ENCODE measurements around the gene SLCO2A1.

SLCO2A1 gene

DNA sequence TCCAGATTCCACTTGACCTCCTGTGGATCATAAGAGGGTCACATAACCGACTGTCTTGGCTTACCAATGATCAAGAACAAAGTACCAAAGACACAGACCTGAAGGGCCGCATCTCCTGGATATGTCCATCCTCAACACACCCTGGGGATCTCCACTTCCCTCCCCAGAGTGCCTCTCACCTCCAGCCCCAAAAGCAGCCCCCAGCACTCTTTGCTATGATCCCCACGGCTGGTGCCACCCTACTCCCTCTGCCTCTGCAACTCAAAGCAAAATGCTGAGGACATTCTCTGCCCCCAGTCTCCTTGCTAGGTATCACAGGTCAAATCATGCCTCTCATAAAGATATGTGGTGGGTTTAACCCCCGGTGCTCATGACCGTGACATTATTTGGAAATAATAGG, 32.7 kb downstream of the SLCO2A1 start:
- no peak for DNase-seq (ENCODE audit: low read depth, low spot score)
- Histone ChIP-seq H3K4me3 (no peak overlapping the region), H3K36me3 (ENCODE audit: insufficient read depth, low read length) (no peaks in the 10 kb centered on the region), H3K9ac (ENCODE audit: insufficient read length) (no peak overlapping the region), H3K27ac (no peak overlapping the region), H3K9me3 (ENCODE audit: low read depth, low read length) (no peaks in the 10 kb centered on the region)
- TF ChIP-seq FOXP2 (optimal IDR thresholded peaks at IDR 0.05; ENCODE audit: control extremely low read depth, extremely low read length, insufficient read depth) (no peak), POLR2AphosphoS5 (IDR thresholded peaks at IDR 0.05; ENCODE audit: borderline replicate concordance, low read depth, low read length) (no peak), EZH2 (IDR thresholded peaks at IDR 0.05) (no peak)

DNA sequence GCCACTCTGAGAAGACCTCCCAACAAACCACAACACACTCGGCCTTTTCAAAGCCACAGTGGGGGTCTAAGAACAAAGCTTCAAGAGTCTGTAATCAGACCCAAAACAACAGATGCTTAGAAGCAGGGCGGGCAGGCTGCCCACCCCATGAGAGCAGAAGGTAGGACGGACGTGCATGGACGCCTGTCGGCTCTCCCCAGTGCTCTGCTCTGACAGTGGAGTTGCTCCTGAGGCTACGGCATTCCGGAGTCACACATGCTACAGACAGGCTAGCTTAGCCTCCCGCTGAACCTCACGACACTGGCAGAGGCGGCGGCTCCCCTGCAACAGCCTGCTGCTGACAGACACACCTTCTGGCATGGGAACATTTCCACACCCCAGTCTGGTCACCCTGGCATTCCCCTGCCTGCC, 33.5 kb downstream of the SLCO2A1 start:
- Histone ChIP-seq H3K36me3 (ENCODE audit: insufficient read depth, low read length) (no peaks in the 10 kb centered on the region), H3K27ac (no peak overlapping the region), H3K9ac (ENCODE audit: insufficient read length) (no peak overlapping the region), H3K9me3 (ENCODE audit: low read depth, low read length) (no peaks in the 10 kb centered on the region), H3K4me3 (no peak overlapping the region)
- TF ChIP-seq FOXP2 (optimal IDR thresholded peaks at IDR 0.05; ENCODE audit: control extremely low read depth, extremely low read length, insufficient read depth): no peak
- no peak for TF ChIP-seq POLR2AphosphoS5 (IDR thresholded peaks at IDR 0.05; ENCODE audit: borderline replicate concordance, low read depth, low read length)
- no peak for TF ChIP-seq EZH2 (IDR thresholded peaks at IDR 0.05)
- no peak for DNase-seq (ENCODE audit: low read depth, low spot score)

DNA sequence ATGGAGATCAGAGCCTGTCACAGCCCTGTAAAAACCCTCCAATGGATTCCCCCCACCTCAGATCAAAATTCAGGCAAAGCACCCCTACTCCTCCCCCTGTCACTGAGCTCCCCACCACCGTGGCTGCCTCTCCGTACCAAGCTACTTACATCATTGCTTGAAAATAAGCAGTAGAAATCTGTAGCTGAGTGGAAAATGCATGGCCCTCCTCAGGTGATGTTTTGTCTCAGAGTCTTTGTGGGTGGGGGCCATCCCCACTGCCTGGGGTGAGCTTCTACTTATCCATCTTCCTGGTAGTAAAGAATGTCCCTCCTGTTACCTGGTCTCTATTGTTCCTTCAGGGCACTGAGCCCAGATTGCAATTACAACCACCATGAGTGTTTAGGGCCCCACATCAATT, 34.5 kb downstream of the SLCO2A1 start:
- Histone ChIP-seq H3K36me3 (ENCODE audit: insufficient read depth, low read length) (no peaks in the 10 kb centered on the region), H3K9ac (ENCODE audit: insufficient read length) (no peak overlapping the region), H3K27ac (no peak overlapping the region), H3K4me3 (no peak overlapping the region), H3K9me3 (ENCODE audit: low read depth, low read length) (no peaks in the 10 kb centered on the region)
- no peak for DNase-seq (ENCODE audit: low read depth, low spot score)
- TF ChIP-seq EZH2 (IDR thresholded peaks at IDR 0.05): no peak
- TF ChIP-seq FOXP2 (optimal IDR thresholded peaks at IDR 0.05; ENCODE audit: control extremely low read depth, extremely low read length, insufficient read depth): no peak
- no peak for TF ChIP-seq POLR2AphosphoS5 (IDR thresholded peaks at IDR 0.05; ENCODE audit: borderline replicate concordance, low read depth, low read length)

DNA sequence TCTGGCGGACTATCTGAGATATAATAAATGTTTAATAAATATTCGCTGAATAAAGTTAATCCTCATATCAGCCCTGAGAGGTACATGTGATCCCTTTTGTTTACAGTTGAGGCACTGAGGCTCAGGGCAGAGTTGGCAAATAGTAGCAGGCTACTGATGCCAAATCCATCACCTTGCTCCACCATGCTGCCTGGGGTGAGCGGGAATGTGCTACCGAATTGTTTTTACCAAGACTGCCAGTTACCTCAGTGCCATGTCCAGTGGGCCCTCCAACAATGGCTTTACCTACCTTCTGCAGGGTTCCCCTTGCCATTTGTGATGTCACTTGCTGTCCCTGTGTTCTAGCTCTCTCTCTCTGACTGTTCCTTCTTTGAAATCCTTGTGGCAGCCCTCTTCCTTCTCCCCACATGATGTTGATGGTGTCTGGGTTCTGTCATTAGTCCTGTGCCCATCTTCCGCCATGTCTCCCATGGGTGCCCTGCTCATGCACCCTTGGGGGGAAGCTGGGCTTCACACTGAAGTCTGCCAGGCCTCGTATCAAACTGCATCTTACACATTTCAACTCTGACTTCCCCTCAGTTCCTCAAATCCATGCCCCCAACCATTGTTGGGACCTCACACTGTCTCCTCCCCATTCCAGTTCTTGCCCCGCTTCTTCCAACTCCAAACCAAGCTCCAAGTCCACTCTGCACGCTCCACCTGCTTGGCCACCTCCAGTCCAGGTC, 35.4 kb downstream of the SLCO2A1 start:
- H3K27ac ChIP-seq: no peak overlapping the region
- H3K9me3 ChIP-seq (ENCODE audit: low read depth, low read length): no peaks in the 10 kb centered on the region
- no peak for DNase-seq (ENCODE audit: low read depth, low spot score)
- TF ChIP-seq FOXP2 (optimal IDR thresholded peaks at IDR 0.05; ENCODE audit: control extremely low read depth, extremely low read length, insufficient read depth) (no peak), EZH2 (IDR thresholded peaks at IDR 0.05) (no peak), POLR2AphosphoS5 (IDR thresholded peaks at IDR 0.05; ENCODE audit: borderline replicate concordance, low read depth, low read length) (no peak)
- no peak overlapping the region for H3K9ac ChIP-seq (ENCODE audit: insufficient read length)
- no peaks in the 10 kb centered on the region for H3K36me3 ChIP-seq (ENCODE audit: insufficient read depth, low read length)
- no peak overlapping the region for H3K4me3 ChIP-seq

DNA sequence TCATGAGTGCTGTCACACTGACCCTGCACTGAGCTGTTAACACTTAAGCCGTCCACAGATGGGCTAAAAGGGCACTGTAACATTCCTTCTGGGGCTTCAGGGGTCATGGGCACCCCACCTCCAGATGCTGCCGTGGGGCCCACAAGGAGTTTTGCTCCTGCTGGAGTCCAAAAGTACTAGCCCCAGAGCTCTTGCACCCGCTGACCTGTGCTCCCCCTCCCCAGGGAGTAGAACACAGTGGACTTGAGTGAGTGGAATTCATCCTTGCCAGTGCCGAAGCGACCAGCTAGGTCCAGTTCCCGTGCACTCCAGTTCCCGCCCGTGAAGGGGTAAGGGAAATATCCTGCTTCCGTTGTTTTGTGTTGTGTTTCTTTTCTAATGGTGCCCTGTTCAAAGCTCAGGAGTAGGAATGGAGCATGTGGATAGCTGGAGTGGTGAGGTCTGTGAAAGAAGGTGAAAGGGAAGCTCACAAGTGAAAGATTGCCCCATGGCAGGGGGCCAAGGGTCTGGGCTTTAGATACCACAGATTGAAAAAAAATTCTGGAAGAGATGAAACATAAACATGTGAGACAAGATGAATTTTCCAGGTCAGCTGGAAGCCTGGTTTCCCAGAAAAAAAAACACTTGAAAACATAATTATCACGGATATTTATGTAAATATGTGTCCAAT, 36.6 kb downstream of the SLCO2A1 start:
- no peaks in the 10 kb centered on the region for H3K36me3 ChIP-seq (ENCODE audit: insufficient read depth, low read length)
- no peak overlapping the region for H3K27ac ChIP-seq
- H3K9ac ChIP-seq (ENCODE audit: insufficient read length): no peak overlapping the region
- no peak for DNase-seq (ENCODE audit: low read depth, low spot score)
- TF ChIP-seq EZH2 (IDR thresholded peaks at IDR 0.05): no peak
- TF ChIP-seq POLR2AphosphoS5 (IDR thresholded peaks at IDR 0.05; ENCODE audit: borderline replicate concordance, low read depth, low read length): no peak
- no peak for TF ChIP-seq FOXP2 (optimal IDR thresholded peaks at IDR 0.05; ENCODE audit: control extremely low read depth, extremely low read length, insufficient read depth)
- no peak overlapping the region for H3K4me3 ChIP-seq
- H3K9me3 ChIP-seq (ENCODE audit: low read depth, low read length): no peaks in the 10 kb centered on the region

DNA sequence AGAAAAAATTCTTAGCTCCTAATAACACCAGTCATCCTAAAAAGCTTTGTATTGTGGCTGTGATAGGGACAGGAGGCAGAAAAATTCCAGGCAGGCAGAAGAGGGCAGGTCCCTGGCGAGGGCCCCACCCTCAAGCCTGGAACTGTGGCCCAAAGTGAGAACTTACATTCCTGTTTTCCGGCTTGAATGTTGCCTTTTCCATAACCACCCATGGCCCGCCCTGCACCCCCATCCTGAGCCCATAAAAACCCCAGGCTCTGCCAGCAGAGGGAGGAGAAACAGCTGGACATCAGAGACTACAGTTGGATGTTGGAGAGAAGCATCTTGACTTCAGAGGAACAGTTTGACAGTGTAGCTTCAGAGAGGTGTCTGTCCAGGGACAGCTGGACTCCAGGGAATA, 37.3 kb downstream of the SLCO2A1 start:
- DNase-seq (ENCODE audit: low read depth, low spot score): no peak
- TF ChIP-seq POLR2AphosphoS5 (IDR thresholded peaks at IDR 0.05; ENCODE audit: borderline replicate concordance, low read depth, low read length) (no peak), FOXP2 (optimal IDR thresholded peaks at IDR 0.05; ENCODE audit: control extremely low read depth, extremely low read length, insufficient read depth) (no peak), EZH2 (IDR thresholded peaks at IDR 0.05) (no peak)
- Histone ChIP-seq H3K9me3 (ENCODE audit: low read depth, low read length) (no peaks in the 10 kb centered on the region), H3K27ac (no peak overlapping the region), H3K9ac (ENCODE audit: insufficient read length) (no peak overlapping the region), H3K36me3 (ENCODE audit: insufficient read depth, low read length) (no peaks in the 10 kb centered on the region), H3K4me3 (no peak overlapping the region)

DNA sequence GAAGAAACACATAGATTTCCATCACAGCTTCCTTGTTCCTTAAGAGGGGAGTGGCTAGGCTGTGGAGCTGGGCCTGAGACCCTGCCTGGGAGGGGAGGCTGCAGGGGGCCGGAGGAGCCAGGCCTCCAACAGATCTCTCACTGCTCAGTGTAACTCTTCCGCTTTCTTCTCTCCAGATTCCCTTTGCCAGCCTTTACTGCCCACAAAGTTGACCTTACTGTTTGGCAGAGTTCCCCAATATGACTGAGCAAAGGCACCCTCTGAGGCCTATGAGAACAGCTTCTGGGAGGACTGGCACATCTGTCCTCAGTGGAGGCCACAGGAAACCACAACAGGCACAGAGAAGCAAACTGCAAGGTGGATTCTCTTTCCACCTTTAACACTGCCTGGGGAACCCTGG, 38.1 kb downstream of the SLCO2A1 start:
- no peak overlapping the region for H3K4me3 ChIP-seq
- H3K27ac ChIP-seq: no peak overlapping the region
- no peaks in the 10 kb centered on the region for H3K9me3 ChIP-seq (ENCODE audit: low read depth, low read length)
- no peak for DNase-seq (ENCODE audit: low read depth, low spot score)
- TF ChIP-seq EZH2 (IDR thresholded peaks at IDR 0.05): no peak
- TF ChIP-seq POLR2AphosphoS5 (IDR thresholded peaks at IDR 0.05; ENCODE audit: borderline replicate concordance, low read depth, low read length): no peak
- no peak for TF ChIP-seq FOXP2 (optimal IDR thresholded peaks at IDR 0.05; ENCODE audit: control extremely low read depth, extremely low read length, insufficient read depth)
- H3K9ac ChIP-seq (ENCODE audit: insufficient read length): no peak overlapping the region
- H3K36me3 ChIP-seq (ENCODE audit: insufficient read depth, low read length): no peaks in the 10 kb centered on the region

DNA sequence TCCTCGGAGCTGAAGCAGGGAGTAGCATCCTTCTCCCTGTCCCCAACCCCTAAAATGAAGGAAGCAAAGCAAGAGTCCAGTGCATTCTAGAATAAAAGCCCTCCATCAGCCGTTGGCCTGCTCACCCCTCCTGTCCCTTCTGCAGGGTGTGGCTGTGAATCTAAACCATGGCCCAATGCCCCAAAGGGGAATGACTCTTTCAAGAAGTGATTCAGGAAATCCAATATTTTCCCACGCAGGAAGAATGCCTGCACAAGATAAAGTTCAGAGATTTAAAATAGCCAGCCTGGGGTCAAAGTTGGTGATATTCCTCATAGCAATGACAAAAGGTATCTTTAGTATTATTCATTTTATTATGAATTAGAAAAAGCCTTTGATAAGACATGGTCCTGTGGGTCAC, 38.5 kb downstream of the SLCO2A1 start:
- no peak for DNase-seq (ENCODE audit: low read depth, low spot score)
- TF ChIP-seq EZH2 (IDR thresholded peaks at IDR 0.05) (no peak), FOXP2 (optimal IDR thresholded peaks at IDR 0.05; ENCODE audit: control extremely low read depth, extremely low read length, insufficient read depth) (no peak), POLR2AphosphoS5 (IDR thresholded peaks at IDR 0.05; ENCODE audit: borderline replicate concordance, low read depth, low read length) (no peak)
- Histone ChIP-seq H3K27ac (no peak overlapping the region), H3K36me3 (ENCODE audit: insufficient read depth, low read length) (no peaks in the 10 kb centered on the region), H3K9me3 (ENCODE audit: low read depth, low read length) (no peaks in the 10 kb centered on the region), H3K4me3 (no peak overlapping the region), H3K9ac (ENCODE audit: insufficient read length) (no peak overlapping the region)

Measured in SK-N-MC (cell line).